NB4 (cell line): ENCODE measurements around the gene ASB10.

ENCODE experiments used
- POLR2A ChIP-seq: IDR thresholded peaks from 2 replicates; pipeline ENCODE4 v1.6.1; 2011; ENCODE audit warnings: mild to moderate bottlenecking; ENCODE audit not compliant: insufficient read length; ENCODE audit errors: extremely low read depth
- TF ChIP-seq, protein P1 (sequence below): IDR thresholded peaks from one replicate; pipeline ENCODE4 v1.5.1; 2012; ENCODE audit warnings: low read depth, low read length
- TF ChIP-seq, protein P2 (sequence below): IDR thresholded peaks from 2 replicates; pipeline ENCODE4 v1.6.1; 2011; ENCODE audit warnings: low read depth, low read length

DNA sequence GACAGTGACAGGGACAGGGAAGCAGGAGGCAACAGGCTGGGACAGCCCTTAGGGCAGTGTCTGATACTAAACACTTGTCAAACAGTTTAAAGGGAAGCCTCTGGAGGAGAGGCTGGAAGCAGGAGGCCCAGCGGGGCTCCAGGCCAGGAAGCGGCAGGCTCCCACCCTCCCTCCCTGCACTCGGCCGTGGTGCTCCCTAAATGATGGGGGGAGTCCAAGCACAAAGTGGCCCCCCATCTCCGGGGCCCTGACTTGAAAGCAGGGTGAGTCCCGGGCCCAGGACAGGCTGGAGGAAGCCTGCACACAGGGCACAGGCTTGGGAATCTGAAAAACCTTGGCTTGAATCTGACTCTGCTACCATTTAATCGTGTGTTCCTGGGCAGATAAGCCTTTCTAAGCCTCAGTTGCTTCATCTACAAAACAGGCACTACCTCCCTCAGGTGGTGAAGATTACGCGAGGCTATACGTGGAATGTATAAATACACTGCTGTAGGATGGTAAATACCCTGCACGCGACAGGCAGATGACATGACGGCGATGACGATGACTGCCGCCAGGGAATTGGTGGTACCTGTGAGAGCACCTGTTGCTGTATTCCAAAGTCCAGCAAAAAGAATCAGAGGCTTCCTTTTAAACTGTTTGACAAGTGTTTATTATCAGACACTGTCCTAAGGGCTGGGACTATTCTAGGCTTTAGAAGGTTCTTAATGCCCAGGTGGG, 53.6 kb downstream of the ASB10 start:
- TF ChIP-seq, protein P1, sequence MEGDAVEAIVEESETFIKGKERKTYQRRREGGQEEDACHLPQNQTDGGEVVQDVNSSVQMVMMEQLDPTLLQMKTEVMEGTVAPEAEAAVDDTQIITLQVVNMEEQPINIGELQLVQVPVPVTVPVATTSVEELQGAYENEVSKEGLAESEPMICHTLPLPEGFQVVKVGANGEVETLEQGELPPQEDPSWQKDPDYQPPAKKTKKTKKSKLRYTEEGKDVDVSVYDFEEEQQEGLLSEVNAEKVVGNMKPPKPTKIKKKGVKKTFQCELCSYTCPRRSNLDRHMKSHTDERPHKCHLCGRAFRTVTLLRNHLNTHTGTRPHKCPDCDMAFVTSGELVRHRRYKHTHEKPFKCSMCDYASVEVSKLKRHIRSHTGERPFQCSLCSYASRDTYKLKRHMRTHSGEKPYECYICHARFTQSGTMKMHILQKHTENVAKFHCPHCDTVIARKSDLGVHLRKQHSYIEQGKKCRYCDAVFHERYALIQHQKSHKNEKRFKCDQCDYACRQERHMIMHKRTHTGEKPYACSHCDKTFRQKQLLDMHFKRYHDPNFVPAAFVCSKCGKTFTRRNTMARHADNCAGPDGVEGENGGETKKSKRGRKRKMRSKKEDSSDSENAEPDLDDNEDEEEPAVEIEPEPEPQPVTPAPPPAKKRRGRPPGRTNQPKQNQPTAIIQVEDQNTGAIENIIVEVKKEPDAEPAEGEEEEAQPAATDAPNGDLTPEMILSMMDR, result no peak
- TF ChIP-seq POLR2A, result no peak
- TF ChIP-seq, protein P2, sequence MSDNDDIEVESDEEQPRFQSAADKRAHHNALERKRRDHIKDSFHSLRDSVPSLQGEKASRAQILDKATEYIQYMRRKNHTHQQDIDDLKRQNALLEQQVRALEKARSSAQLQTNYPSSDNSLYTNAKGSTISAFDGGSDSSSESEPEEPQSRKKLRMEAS, result no peak
